ENCODE measurements around the gene NFKB1.

The NFKB1 gene

GRCh38 chr4:102537269-102537668 lies 36.1 kb downstream of the NFKB1 start:
- TF ChIP-seq, protein P1, sequence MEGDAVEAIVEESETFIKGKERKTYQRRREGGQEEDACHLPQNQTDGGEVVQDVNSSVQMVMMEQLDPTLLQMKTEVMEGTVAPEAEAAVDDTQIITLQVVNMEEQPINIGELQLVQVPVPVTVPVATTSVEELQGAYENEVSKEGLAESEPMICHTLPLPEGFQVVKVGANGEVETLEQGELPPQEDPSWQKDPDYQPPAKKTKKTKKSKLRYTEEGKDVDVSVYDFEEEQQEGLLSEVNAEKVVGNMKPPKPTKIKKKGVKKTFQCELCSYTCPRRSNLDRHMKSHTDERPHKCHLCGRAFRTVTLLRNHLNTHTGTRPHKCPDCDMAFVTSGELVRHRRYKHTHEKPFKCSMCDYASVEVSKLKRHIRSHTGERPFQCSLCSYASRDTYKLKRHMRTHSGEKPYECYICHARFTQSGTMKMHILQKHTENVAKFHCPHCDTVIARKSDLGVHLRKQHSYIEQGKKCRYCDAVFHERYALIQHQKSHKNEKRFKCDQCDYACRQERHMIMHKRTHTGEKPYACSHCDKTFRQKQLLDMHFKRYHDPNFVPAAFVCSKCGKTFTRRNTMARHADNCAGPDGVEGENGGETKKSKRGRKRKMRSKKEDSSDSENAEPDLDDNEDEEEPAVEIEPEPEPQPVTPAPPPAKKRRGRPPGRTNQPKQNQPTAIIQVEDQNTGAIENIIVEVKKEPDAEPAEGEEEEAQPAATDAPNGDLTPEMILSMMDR (conservative IDR thresholded peaks at IDR 0.05; ENCODE audit: low read depth, low read length) = no peak
- no peak overlapping the region for H3K4me3 ChIP-seq (ENCODE audit: low read length)
- no peak for DNase-seq (ENCODE audit: low read depth)

DNA sequence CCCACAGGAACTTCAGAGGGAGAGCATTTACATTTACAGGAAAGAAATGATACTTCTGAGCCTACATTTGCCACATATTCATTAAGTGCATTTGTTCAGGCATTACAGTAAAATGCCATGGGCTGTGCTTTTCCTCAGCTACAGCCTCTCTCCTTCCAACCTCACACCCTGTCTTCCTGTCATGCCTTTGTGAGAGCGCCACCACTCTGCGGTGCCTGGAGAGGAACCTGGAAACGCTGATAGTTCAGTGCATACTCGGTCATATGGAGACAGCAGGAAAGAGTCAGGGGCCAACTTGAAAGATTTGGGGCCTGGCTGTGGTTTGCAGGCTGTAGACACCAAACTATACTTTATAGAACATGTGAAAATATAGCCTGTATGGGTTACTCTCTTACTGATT lies 40.5 kb downstream of the NFKB1 start:
- no peak overlapping the region for H3K4me3 ChIP-seq (ENCODE audit: low read length)
- no peak for DNase-seq (ENCODE audit: low read depth)
- TF ChIP-seq, protein P1 (conservative IDR thresholded peaks at IDR 0.05; ENCODE audit: low read depth, low read length) = no peak

DNA sequence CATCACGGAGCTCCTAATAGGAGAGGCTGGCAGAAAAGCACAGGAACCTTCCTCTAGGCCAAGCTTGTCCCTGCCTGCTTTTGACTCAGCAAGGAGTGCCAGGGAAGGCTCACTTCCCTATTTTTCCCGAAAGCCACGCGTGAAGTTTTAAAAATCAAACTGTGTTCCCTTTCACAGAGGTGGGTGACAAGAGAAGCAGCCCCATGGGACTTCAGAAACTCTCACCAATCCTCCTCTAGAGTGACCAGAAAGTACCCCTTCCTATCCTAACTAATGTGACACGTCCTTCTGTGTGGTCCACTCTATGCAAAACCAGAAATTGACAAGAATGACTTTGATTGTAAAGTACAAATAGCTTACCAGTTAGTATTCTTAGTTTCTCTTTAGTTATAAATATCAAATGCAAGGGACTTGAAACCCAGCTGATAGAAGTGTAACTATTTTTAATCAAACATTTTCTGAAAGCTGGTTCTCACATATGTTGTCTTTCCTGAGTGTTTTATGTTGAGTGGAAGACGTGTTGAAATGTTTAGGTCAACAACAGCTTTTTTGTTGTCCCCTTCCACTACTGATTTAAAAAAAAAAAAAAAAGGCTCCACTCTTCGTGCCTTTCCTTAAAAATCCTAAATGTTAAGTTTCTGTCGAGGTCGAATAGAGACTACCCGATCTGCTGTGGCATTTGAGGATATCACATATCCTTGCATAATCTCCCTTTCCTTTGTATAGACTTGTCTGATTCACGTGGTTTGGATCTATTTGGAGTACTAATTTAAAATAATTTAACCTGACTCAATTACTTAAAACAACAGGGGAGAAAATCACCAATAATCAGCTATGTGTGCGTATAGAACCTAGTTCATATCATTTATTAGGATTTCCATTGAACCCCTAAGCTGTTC lies 42.1 kb downstream of the NFKB1 start:
- TF ChIP-seq, protein P1 (conservative IDR thresholded peaks at IDR 0.05; ENCODE audit: low read depth, low read length) = no peak
- H3K4me3 ChIP-seq (ENCODE audit: low read length) = no peak overlapping the region
- DNase-seq (ENCODE audit: low read depth) = no peak

- no peak overlapping the region for H3K4me3 ChIP-seq (ENCODE audit: low read length)
- DNase-seq (ENCODE audit: low read depth) = no peak
- TF ChIP-seq, protein P1 (conservative IDR thresholded peaks at IDR 0.05; ENCODE audit: low read depth, low read length) = no peak
Observed at GRCh38 chr4:102546635-102547034, 45.5 kb downstream of the NFKB1 start.

- TF ChIP-seq, protein P1 (conservative IDR thresholded peaks at IDR 0.05; ENCODE audit: low read depth, low read length) = no peak
- no peak overlapping the region for H3K4me3 ChIP-seq (ENCODE audit: low read length)
- no peak for DNase-seq (ENCODE audit: low read depth)
Observed at GRCh38 chr4:102547973-102548372, 46.8 kb downstream of the NFKB1 start.

- no peak overlapping the region for H3K4me3 ChIP-seq (ENCODE audit: low read length)
- no peak for DNase-seq (ENCODE audit: low read depth)
- TF ChIP-seq, protein P1 (conservative IDR thresholded peaks at IDR 0.05; ENCODE audit: low read depth, low read length) = no peak
Observed at GRCh38 chr4:102551958-102552565, 50.9 kb downstream of the NFKB1 start.

GRCh38 chr4:102552781-102553180 lies 51.6 kb downstream of the NFKB1 start:
- no peak for DNase-seq (ENCODE audit: low read depth)
- no peak overlapping the region for H3K4me3 ChIP-seq (ENCODE audit: low read length)
- TF ChIP-seq, protein P1 (conservative IDR thresholded peaks at IDR 0.05; ENCODE audit: low read depth, low read length) = no peak

All from retinal pigment epithelial cell (primary cell).